HG02973 (cell line): Measurements from ENCODE around the gene MPDZ.

Experiments
- ATAC-seq: cut with Tn5 transposase; IDR thresholded peaks from one replicate; pipeline ENCODE4 v1.9.1; 2021; ENCODE audit warnings: moderate library complexity; ENCODE audit not compliant: unreplicated experiment

MPDZ gene, protein sequence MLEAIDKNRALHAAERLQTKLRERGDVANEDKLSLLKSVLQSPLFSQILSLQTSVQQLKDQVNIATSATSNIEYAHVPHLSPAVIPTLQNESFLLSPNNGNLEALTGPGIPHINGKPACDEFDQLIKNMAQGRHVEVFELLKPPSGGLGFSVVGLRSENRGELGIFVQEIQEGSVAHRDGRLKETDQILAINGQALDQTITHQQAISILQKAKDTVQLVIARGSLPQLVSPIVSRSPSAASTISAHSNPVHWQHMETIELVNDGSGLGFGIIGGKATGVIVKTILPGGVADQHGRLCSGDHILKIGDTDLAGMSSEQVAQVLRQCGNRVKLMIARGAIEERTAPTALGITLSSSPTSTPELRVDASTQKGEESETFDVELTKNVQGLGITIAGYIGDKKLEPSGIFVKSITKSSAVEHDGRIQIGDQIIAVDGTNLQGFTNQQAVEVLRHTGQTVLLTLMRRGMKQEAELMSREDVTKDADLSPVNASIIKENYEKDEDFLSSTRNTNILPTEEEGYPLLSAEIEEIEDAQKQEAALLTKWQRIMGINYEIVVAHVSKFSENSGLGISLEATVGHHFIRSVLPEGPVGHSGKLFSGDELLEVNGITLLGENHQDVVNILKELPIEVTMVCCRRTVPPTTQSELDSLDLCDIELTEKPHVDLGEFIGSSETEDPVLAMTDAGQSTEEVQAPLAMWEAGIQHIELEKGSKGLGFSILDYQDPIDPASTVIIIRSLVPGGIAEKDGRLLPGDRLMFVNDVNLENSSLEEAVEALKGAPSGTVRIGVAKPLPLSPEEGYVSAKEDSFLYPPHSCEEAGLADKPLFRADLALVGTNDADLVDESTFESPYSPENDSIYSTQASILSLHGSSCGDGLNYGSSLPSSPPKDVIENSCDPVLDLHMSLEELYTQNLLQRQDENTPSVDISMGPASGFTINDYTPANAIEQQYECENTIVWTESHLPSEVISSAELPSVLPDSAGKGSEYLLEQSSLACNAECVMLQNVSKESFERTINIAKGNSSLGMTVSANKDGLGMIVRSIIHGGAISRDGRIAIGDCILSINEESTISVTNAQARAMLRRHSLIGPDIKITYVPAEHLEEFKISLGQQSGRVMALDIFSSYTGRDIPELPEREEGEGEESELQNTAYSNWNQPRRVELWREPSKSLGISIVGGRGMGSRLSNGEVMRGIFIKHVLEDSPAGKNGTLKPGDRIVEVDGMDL (N-terminal part only)

DNA sequence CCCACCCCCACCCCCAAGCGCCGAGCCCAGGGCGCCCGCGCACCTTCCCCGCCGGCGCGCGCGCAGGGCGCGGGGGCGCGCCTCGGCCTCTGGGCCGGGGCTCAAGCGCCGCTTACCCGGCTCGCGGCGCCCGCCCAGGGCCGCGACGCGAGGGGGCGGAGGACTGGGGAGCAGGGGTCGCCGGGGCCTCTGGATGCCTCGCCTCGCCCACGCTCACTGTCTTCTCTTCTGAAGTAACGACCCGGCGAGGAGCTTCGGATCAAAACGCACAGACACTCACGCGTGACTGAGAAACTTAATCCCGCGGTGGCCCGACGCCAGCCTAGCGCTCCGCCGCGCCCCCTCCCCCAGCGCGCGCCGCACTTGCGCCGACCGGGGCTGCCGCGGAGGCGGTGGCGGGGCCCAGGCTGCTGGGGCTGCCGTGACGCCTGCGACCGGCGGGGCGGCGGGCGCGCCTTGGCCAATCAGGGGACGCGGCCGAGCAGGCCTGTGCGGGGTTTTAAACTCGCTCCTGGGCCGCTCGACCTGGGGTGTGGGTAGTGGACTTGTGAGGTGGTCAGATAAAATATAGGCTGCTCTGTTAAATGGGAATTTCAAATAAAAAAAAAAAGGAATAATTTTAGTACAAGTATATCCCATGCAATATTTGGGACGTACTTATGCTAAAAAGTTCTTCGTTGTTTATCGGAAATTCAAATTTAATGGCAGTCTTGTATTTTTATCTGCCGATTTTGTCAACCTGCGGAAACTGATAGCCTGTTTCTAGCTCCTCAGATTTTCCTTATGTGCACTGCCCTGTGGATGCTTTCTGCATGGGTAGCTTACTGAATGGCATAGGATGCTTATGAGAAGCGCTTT lies at the start of gene MPDZ:
Gene MPDZ (minus strand): TSS at position 409 of the 858 bp plus-strand sequence. CDS start 29,377 bp downstream, outside the sequence.
- ATAC-seq, result no peak

DNA sequence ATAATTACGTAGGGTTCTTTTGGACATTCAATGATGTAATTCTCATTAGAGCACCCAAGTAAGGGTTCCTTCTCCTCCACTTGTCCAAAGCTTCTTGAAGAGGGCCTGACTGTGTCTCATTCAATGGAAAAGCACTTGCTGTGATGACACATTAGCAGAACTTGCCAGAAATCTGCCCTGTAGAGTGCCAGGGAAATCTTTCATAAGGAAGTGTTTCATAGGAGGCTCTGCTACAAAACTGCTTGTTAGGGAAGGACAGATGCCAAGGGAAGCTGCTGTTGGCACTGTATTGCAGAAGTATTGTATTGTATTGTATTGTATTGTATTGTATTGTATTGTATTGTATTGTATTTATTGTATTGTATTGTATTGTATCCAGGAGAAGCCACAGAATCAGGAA lies 45.5 kb upstream of the MPDZ start:
- ATAC-seq, result no peak

DNA sequence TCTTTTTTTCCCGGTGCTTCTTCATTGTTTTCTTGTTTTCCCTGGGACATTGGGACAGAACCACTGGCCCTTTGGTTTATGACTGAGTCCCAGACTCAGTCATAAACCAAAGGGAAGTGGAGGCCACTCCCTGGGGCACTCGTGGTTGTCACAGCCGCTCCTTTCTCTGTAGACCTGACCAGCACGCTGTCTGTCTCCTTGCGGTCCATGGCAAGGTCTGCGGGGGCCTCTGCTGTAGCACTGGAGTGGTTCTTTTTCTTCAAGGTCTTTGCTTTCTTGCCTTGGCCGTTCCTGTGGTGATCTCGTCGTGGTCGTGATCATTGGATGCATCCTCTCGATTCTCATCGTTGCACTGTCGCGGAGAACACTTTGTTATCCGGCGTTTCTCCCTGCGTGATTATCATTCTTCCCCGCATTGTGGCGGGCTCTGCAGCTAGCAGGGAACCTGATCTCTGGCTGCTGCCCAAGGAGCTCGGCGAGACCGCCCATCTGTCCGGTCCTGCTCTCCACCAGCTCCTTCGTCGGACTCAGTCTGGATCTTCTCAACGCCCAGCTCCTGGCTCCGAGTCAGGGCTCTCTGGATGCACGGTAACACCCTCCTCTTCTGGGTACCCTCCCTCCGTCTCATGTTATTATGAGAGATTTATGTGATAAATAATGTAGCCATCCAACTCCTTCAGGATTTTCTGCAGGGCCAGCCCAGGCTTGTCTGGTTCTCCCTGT lies 43.5 kb upstream of the MPDZ start:
- no peak for ATAC-seq

DNA sequence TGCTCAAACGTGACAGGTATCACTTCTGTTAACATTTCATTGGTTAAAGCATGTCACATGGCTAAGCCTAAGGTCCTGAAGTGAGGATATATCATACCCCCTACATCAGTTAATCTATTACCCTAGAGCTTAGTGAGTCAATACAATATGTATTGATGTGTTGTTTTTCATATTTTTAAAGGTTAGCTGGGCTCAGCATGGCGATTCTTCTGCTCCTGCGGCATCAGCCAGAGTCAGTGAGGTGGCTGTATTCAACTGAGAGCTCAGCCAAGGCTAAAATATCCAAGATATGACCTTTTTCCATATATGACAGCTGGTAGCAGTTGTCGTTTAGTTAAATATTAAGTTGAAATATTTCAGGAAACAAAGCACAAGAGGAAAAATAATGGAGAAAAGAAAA lies 38.5 kb upstream of the MPDZ start:
- ATAC-seq, result no peak

DNA sequence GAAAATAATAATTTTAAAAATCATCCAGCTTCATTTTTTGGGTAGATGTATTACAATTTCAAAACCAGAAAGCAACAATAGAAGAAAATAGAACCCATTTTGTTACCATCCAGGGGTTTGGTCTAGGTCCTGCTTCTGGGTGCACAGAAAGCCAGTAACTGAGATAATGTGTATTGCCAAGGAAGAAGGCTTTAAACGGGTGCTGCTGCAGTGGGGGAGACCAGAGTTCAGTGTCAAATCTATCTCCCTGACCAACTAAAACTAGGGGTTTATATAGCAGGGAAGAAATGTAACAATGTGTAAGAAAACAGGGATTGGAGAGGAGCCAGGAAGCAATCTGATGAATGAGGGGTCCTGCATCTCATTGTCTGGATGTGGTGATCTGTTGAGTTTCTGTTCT lies 17.5 kb upstream of the MPDZ start:
- no peak for ATAC-seq

DNA sequence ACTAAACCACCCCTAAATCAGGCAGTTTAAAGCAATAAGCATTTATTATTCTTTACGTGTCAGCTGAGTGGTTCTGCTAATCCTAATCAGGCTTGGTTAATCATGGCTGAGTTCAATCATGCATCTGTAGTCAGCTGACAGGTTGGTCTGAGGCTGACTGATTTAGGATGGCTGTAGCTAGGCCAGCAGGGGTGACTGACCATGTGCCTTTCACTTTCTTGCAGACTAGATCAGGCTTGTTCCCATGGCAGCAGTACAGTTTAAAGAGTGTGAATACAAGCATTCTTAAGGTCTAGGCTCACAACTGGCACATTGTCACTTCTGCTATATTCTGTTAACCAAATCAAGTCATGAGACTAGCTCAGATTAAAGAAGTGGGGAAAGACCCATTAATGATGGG lies 16.1 kb upstream of the MPDZ start:
- no peak for ATAC-seq

DNA sequence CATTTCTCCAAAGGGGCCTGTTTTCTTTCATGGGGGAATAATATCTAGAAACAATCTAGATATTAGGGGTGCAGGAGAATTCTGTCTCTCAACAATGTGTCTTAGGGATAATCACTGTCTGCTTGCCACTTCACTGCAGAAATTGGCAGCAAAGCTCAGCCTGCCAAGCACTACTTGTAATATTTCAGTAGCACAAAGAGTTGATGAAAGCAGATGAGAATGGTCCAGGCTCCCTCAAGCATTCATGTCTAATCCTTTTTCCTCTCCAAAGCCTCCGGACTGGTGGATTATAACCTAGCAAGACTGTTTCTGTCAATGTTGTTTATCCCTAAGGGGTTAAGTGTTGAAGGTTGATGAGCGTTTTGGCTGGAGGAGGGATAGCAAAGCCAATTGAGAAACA lies 13.3 kb upstream of the MPDZ start:
- ATAC-seq, result no peak

DNA sequence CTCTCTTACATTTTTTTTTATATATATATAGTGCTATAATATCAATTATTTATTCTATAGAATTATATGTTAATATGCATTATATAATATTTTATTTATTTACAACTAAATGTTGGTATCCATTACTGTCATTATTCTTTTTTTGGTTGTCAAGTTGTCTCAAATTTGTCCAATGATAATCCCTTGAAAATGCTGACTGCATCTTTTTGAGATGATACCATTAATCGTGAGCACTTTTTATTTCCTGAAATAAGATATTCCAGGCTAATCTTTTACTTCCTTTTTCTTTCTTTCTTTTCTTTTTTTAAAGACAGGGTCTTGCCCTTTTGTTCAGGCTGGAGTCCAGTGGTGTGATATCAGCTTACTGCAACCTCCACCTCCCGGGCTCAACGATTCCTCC lies 12.7 kb upstream of the MPDZ start:
- no peak for ATAC-seq

DNA sequence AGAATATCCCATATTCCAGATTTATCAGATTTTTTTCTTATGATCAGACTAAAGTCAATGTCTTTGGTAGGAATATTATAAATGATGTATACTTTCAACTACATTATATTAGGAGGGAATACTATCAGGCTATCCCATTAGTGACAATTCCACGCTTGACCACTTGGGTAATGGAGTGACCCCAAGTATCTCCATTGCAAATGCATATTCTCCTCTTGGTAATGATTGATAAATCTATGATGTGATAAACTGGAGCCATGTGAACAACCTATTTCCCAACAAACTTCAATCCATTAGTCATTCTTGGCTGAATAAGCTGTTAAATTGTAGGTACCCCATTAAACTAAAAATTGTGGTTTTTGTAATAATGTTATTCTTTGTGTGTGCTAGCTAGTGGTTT lies 12.2 kb upstream of the MPDZ start:
- ATAC-seq, result no peak

DNA sequence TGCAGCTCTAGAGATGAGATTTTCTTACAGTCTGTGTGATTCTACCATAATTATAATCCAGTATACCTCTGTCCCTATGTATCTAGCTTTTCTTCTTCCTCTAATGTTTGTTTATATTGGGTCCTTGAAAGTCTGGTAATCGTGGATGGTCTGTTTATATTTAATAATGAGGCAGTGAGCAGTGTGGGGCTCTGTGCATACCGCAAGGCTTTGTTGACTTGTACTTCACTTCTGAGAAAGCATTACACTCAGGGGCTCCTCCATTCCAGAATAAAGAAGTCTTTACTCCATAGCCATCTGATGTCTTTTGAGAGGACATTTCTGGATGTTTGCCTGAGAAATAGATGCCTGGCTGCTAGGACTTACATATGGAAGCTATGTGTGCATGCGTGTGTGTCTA lies 4.5 kb upstream of the MPDZ start:
- no peak for ATAC-seq

DNA sequence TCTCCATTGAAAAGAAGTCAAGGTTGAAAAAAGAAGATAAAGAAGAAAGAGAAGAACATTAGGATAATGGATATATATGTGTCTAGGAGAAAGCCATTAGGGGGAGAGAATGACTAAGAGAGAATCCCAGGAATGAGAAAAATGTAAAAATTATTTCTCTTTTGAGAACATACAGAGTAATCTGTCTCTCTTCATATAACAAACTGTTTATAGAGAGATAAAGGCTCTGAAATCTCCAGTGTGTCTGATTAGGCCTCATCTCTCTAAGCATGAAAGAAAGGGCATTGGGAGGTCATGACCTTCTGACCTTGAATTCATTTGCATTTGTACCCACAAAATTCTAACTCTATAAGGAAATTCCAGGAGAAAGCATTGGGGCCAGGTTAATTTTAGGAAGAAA lies 3.5 kb upstream of the MPDZ start:
- ATAC-seq, result no peak

DNA sequence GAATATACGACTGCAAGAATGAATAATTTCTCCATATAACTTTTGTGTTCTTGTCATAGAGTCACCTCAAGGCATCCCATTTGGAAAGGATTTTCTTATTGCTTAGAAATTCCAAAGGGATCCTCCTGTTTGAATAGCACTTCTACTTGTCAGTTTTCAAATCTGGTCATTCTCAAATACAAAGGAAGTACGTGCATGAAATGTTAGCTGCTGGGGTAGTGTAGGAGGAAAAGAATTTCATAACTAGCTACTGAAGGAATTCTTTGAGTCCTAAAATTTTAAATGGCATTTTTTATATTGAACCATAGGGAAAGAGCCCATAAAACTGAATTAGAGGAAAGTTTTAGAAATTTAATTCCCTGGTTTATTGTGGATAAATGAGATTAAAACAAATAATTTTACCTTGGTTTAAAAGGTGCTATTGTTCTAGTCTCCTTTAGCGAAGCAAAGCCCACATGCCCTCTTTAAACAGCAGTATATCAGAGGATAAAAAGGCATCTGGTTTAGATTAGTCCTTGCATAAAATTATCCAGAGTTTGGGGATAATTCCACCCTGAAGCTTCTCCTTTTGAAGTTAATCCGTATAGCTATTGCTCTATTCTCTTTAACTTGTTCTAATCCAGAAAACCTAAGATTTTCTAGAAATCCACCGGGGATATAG lies 2.0 kb upstream of the MPDZ start:
- ATAC-seq, result no peak

DNA sequence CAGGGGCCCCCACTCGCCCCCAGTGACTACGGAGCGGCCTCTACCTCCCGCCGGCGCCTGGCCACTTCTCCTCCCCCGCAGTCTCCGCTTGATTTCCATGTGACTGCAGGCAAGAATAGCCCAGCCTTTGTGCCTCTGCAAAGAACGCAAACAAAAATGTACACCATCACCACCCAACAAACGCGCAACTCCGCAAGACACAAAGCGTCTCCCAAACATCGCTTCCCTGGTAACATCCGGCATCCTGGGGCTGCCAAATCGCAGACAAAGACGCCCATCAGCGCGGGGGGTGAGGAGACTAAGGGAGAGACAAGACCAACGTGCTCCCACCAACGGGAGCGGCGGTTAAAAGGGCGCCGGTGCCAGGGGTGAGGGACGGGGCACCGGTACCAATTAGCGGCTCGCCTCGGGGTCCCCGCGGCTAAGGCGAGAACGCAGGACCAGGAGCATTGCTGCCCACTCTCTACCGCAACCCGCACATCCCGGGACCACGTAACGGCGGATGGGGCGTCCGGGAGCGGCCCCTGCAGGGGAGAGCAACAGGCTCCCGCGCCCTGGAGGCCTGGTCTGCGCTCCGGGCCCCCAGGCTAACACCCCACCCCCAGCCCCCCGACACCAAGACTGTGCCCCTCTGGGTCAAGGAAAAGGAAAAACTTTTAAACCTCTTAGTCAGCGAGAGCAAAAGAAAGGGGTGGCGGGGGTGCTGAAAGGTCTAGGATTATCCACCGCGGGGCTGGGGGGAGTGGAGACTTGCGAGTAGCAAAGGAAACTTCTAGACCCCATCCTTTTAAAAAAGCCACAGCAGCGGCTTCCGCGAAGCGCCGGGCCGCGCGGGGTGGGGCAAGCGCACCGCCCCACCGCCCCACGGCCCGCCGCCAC lies 885 bp downstream of the MPDZ start:
- no peak for ATAC-seq

DNA sequence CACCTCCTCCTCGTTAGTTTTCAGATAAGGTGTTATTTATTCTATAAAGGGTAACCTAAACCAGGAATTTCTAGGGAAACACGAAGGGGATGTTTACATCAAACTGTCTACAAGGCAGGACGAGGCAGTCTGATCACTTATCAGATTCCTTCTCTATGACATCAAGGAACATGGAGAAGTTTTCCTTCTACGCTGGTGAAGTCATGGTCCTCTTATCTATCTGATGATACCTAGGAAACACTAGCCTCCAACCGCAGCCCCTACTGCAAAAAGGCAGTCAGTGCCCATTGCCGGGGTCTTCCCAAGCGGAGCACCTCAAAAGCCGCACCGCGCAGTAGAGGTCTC lies 1.5 kb downstream of the MPDZ start:
- no peak for ATAC-seq

DNA sequence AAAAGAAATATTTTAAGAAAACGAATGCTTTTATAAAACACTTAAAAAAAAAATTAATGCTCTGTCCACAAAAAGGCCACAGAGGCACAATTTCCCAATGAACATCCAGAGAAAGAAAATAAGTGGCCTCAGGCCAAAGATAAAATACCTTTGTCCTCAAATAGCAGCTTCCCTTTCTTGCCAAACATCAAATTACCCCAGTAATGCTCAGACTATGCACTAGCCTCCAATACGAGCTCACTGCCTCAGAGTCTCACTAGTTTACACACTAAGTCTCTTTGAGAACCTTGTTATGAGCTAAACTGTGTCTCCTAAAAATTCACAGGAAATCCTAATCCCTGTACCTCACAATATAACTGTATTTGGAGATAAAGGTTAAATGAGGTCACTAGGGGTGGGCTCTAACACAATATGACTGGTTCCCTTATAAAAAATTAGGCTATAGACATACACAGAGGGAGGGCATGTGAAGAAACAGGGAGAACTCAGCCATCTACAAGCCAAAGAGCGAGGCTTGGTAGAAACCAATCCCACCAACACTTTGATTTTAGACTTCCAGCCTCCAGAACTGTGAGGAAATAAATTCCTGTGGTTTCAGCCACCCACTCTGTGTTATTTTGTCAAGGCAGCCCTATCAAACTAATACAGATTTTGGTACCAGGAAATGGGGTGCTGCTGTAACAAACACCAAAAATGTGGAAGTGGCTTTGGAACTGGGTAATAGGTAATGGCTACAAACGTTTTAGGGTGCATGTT lies 4.4 kb downstream of the MPDZ start:
- ATAC-seq, result no peak

DNA sequence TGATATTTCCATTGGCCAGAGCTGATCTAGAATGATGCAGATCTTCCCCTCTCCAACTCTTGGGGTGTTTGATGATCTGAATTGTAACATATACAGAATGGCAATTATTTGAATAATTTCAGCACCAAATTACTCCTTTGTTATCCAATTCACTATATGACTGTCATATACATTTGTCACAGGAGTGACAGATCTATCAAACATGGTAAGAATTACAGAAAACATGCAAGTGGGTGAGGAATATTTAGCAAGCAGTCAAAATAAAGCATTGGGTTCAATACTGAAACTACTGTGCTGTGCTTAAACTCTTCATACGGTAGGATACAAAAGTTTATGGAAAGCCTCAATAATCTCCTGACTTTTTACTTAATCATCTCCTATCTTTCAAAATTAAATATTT lies 8.8 kb downstream of the MPDZ start:
- ATAC-seq, result no peak

DNA sequence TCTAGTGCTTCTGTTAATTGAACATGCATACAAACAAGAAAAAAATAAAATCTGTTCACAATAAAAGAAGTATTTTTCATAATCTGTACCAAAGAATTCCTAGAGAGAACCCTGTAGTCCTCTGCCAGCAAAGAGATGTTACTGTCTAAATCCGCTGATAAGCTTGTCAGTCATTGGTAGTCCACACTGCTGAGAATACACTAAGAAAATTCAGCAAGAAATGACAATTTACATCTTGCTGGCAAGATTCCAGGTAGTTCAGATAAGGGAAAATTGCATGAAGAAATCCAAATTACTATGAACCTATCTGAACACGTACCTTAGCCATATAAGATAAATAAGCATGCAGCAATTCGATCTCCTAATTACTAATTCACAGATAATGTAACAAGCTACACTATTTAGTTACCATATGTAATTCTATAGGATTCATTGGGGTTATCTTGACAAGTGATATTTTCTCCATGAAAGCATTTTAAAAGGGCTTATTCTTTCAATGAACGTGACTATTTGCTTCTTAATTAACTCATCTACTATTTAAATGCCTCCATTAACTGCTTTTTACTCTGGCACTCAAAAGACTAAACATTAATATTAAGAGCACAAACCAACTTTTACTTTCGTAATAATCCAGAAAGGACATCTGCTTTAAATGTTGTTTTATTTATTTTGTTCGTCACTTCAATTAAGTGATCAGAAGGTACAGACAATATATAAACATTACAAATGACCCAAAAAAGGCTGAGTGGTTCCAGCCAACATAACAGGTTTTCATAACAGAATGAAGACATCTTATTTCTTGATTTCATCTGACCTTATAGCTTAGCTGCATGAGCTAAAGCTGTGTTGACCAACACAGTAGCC lies 9.7 kb downstream of the MPDZ start:
- ATAC-seq, result no peak
